Stomach (tissue), 4 donors: Measurements from ENCODE around the gene CES5A.

Experiments
- CTCF ChIP-seq, 7 experiments: fragments of 450-650 bp in 4 of 7; fragments of 200-600 bp in 3 of 7; sonication (generic) in 3 of 7; IDR thresholded peaks; one replicate each; pipeline ENCODE4 v1.5.1; 2016 to 2019; ENCODE audit warnings: antibody characterized with exemption in 7 of 7, control low read depth in 2 of 7, mild to moderate bottlenecking in 1 of 7
- EP300 ChIP-seq: sonication (generic); formaldehyde crosslinking; IDR thresholded peaks from one replicate; pipeline ENCODE4 v1.6.1; 2017; ENCODE audit warnings: antibody characterized with exemption
- POLR2A ChIP-seq, 4 donors: fragments of 450-650 bp; IDR thresholded peaks; one replicate each; pipeline ENCODE4 v1.6.1; 2016; ENCODE audit warnings: antibody characterized with exemption in 4 of 4, control low read depth in 2 of 4, mild to moderate bottlenecking in 1 of 4, moderate library complexity in 1 of 4

- TF ChIP-seq CTCF (IDR thresholded peaks at IDR 0.05) (no peak), EP300 (no peak), POLR2A (IDR thresholded peaks at IDR 0.05) (no peak)
Measured at GRCh38 chr16:55817236-55817912, 57.8 kb downstream of the CES5A start.
